HG02759 (cell line): ENCODE data around the gene TNFSF15.
"Not testable (repeated sequence)": the region's sequence is repeated elsewhere in the genome, so short reads cannot be mapped to it uniquely, and the experiment has no call there.

ENCODE experiments used
- ATAC-seq: cut with Tn5 transposase; IDR thresholded peaks from one replicate; pipeline ENCODE4 v1.9.1; 2021; ENCODE audit warnings: mild to moderate bottlenecking, moderate library complexity; ENCODE audit not compliant: unreplicated experiment

Gene TNFSF15

GRCh38 chr9:114757395-114757794, 48.4 kb downstream of the TNFSF15 start:
- no peak for ATAC-seq

GRCh38 chr9:114756920-114757319, 48.9 kb downstream of the TNFSF15 start:
- ATAC-seq: no peak

GRCh38 chr9:114754581-114754980, 51.3 kb downstream of the TNFSF15 start:
- no peak for ATAC-seq

- no peak for ATAC-seq
These were observed 59.1 kb downstream of the TNFSF15 start for GRCh38 chr9:114746591-114747346.

GRCh38 chr9:114745879-114746550, 59.8 kb downstream of the TNFSF15 start:
- ATAC-seq: no peak

GRCh38 chr9:114745108-114745848, 60.6 kb downstream of the TNFSF15 start:
- ATAC-seq: no peak

- ATAC-seq: no peak
These were observed 62.4 kb downstream of the TNFSF15 start for GRCh38 chr9:114743446-114743845.

- no peak for ATAC-seq
These were observed 62.9 kb downstream of the TNFSF15 start for GRCh38 chr9:114742947-114743346.

- not testable (repeated sequence) for ATAC-seq
These were observed 64.3 kb downstream of the TNFSF15 start for GRCh38 chr9:114741521-114741920.

GRCh38 chr9:114738581-114739316, 67.1 kb downstream of the TNFSF15 start:
- ATAC-seq: peak; percentile 77

GRCh38 chr9:114737847-114738246, 68.0 kb downstream of the TNFSF15 start:
- no peak for ATAC-seq

GRCh38 chr9:114737118-114737517, 68.7 kb downstream of the TNFSF15 start:
- no peak for ATAC-seq

GRCh38 chr9:114735704-114736103, 70.1 kb downstream of the TNFSF15 start:
- ATAC-seq: no peak

GRCh38 chr9:114735139-114735538, 70.7 kb downstream of the TNFSF15 start:
- ATAC-seq: not testable (repeated sequence)
